HEK293T (cell line): ENCODE results near the gene SLFN5.

Experiments
- ARNT ChIP-seq: fragments of 450-650 bp; IDR thresholded peaks from 2 replicates; pipeline ENCODE4 v1.6.1; 2017; ENCODE audit warnings: mild to moderate bottlenecking
- BHLHE40 ChIP-seq: fragments of 450-650 bp; IDR thresholded peaks from 2 replicates; pipeline ENCODE4 v1.6.1; 2016; ENCODE audit warnings: mild to moderate bottlenecking, moderate library complexity, borderline replicate concordance
- ELF4 ChIP-seq: fragments of 450-650 bp; IDR thresholded peaks from 2 replicates; pipeline ENCODE4 v1.6.1; 2017; ENCODE audit warnings: antibody characterized with exemption
- FOXA1 ChIP-seq: fragments of 450-650 bp; IDR thresholded peaks from 2 replicates; pipeline ENCODE4 v1.6.1; 2016; ENCODE audit warnings: mild to moderate bottlenecking
- FOXK2 ChIP-seq: fragments of 450-650 bp; IDR thresholded peaks from 2 replicates; pipeline ENCODE4 v1.6.1; 2016; ENCODE audit warnings: mild to moderate bottlenecking
- FOXM1 ChIP-seq: fragments of 450-650 bp; IDR thresholded peaks from 2 replicates; pipeline ENCODE4 v1.6.1; 2017; ENCODE audit warnings: mild to moderate bottlenecking, borderline replicate concordance
- HDGF ChIP-seq: fragments of 450-650 bp; IDR thresholded peaks from 2 replicates; pipeline ENCODE4 v1.6.1; 2017; ENCODE audit warnings: antibody characterized with exemption, borderline replicate concordance
- L3MBTL2 ChIP-seq: fragments of 450-650 bp; conservative IDR thresholded peaks from 2 replicates; pipeline ENCODE4 v1.6.1; 2016; ENCODE audit warnings: mild to moderate bottlenecking
- SP1 ChIP-seq: fragments of 450-650 bp; IDR thresholded peaks from 2 replicates; pipeline ENCODE4 v1.6.1; 2017
- SUZ12 ChIP-seq: fragments of 450-650 bp; IDR thresholded peaks from 2 replicates; pipeline ENCODE4 v1.6.1; 2016; ENCODE audit warnings: mild to moderate bottlenecking
- TARDBP ChIP-seq: fragments of 450-650 bp; IDR thresholded peaks from 2 replicates; pipeline ENCODE4 v1.6.1; 2016
- TF ChIP-seq, protein P1 (sequence below): fragments of 450-650 bp; IDR thresholded peaks from 2 replicates; pipeline ENCODE4 v1.6.1; 2016

DNA sequence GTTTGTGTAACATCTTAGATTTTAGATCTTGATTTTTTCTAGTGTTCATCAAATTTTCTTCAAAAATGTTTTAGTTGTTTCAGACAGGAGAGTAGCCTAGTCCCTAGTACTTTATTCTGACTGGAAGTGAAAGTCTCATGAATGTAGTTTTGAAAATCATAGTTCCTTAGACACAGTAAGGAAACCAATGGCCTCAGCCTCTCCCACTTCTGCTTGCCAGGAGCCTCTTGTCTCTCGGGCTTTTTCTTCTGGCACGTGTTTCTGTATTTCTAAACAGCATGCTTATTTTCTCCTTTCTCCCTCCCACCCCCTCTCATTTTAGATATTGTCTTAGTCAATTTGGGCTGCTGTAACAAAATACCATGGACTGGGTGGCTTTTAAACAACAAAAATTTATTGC lies 9.8 kb downstream of the SLFN5 start:
- TF ChIP-seq BHLHE40 = no peak
- no peak for TF ChIP-seq L3MBTL2
- TF ChIP-seq SUZ12 = no peak
- no peak for TF ChIP-seq ELF4
- TF ChIP-seq ARNT = no peak
- no peak for TF ChIP-seq FOXM1
- TF ChIP-seq HDGF = no peak
- no peak for TF ChIP-seq TARDBP
- no peak for TF ChIP-seq FOXA1
- TF ChIP-seq SP1 = no peak
- no peak for TF ChIP-seq FOXK2
- TF ChIP-seq, protein P1, sequence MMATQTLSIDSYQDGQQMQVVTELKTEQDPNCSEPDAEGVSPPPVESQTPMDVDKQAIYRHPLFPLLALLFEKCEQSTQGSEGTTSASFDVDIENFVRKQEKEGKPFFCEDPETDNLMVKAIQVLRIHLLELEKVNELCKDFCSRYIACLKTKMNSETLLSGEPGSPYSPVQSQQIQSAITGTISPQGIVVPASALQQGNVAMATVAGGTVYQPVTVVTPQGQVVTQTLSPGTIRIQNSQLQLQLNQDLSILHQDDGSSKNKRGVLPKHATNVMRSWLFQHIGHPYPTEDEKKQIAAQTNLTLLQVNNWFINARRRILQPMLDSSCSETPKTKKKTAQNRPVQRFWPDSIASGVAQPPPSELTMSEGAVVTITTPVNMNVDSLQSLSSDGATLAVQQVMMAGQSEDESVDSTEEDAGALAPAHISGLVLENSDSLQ = no peak
